Gastroesophageal sphincter (tissue), 4 donors: ENCODE measurements around the gene LRTM1. TPM values are rescaled to one million over a fixed set of nuclear protein-coding genes. Genes with fewer than 3 reads are reported as not detected.

Source experiments
- ATAC-seq: fragments of 150-250 bp; one replicate; pipeline ENCODE4 v1.9.1; 2016; ENCODE audit warnings: mild to moderate bottlenecking, moderate library complexity
- H3K27ac ChIP-seq, 4 donors: fragments of 200-600 bp; sonication (generic) in 3 of 4; 1 replicate in 3 of 4; 2 replicates in 1 of 4; pipeline ENCODE4 v1.5.1; 2016 to 2019
- H3K27me3 ChIP-seq: fragments of 200-600 bp; sonication (generic); one replicate; pipeline ENCODE4 v1.5.1; 2019
- H3K36me3 ChIP-seq, 2 donors: fragments of 200-600 bp; sonication (generic); one replicate each; pipeline ENCODE4 v1.5.1; 2019; ENCODE audit warnings: control low read depth in 1 of 2
- H3K4me1 ChIP-seq, 3 donors: fragments of 200-600 bp; sonication (generic); 1 replicate in 2 of 3; 2 replicates in 1 of 3; pipeline ENCODE4 v1.5.1; 2016 to 2019; ENCODE audit warnings: control low read depth in 2 of 3
- H3K4me3 ChIP-seq, 2 donors: fragments of 200-600 bp; sonication (generic); one replicate each; pipeline ENCODE4 v1.5.1; 2019; ENCODE audit warnings: mild to moderate bottlenecking in 1 of 2, moderate library complexity in 1 of 2
- H3K9me3 ChIP-seq, 3 donors: fragments of 200-600 bp; sonication (generic); one replicate each; pipeline ENCODE4 v1.5.1; 2017 to 2019; ENCODE audit warnings: control low read depth in 2 of 3
- CTCF ChIP-seq, 4 experiments: fragments of 200-600 bp in 2 of 4; fragments of 450-650 bp in 2 of 4; sonication (generic) in 1 of 4; IDR thresholded peaks; one replicate each; pipeline ENCODE4 v1.5.1; 2017 to 2019; ENCODE audit warnings: antibody characterized with exemption in 4 of 4, mild to moderate bottlenecking in 2 of 4, moderate library complexity in 2 of 4
- EP300 ChIP-seq: sonication (generic); formaldehyde crosslinking; IDR thresholded peaks from one replicate; pipeline ENCODE4 v1.6.1; 2017; ENCODE audit warnings: antibody characterized with exemption, mild to moderate bottlenecking
- POLR2A ChIP-seq, 2 donors: fragments of 450-650 bp; IDR thresholded peaks; one replicate each; pipeline ENCODE4 v1.6.1; 2017; ENCODE audit warnings: antibody characterized with exemption in 2 of 2, mild to moderate bottlenecking in 2 of 2, moderate library complexity in 1 of 2
- POLR2AphosphoS5 ChIP-seq: sonication (generic); formaldehyde crosslinking; IDR thresholded peaks from one replicate; pipeline ENCODE4 v1.6.1; 2017; ENCODE audit warnings: antibody characterized with exemption
- WGBS, 2 donors: methylation state at CpG; one replicate each; pipeline ENCODE4 v1.1.5; 2018; ENCODE audit warnings: low coverage in 1 of 2; 5-methylcytosine and 5-hydroxymethylcytosine counted together
- total RNA-seq, 4 donors: library from RNA; depleted of rRNA; stranded (reverse); fragments of >200 nt; gene quantifications; one replicate each; pipeline ENCODE4 v1.1.0, GENCODE V29; 2016

Gene LRTM1
- total RNA-seq, 4 donors from 2014 or later: not detected

- H3K4me3 ChIP-seq: no peak overlapping the region
- TF ChIP-seq POLR2A (IDR thresholded peaks at IDR 0.05) (no peak), POLR2AphosphoS5 (peak; percentile 19), CTCF (IDR thresholded peaks at IDR 0.05) (no peak), EP300 (no peak)
- peak; percentile 57 for ATAC-seq
- H3K27ac ChIP-seq: peak overlapping the region; percentile 82 to 93 (median 84)
- H3K9me3 ChIP-seq: no peaks in the 10 kb centered on the region
- 16 to 62% methylated on average over 4 of the region's 4 CpGs for WGBS, 2 donors
- H3K4me1 ChIP-seq: peaks cover 0 to 33% (median 11%) of the 10 kb centered on the region in 3 donors
- no peaks in the 10 kb centered on the region for H3K36me3 ChIP-seq
- no peaks in the 10 kb centered on the region for H3K27me3 ChIP-seq
Measured at GRCh38 chr3:54901906-54902685, 25.8 kb downstream of the LRTM1 start.

- TF ChIP-seq POLR2A (IDR thresholded peaks at IDR 0.05) (no peak), CTCF (IDR thresholded peaks at IDR 0.05) (no peak), EP300 (no peak), POLR2AphosphoS5 (peak; percentile 38)
- Histone ChIP-seq H3K9me3 (no peaks in the 10 kb centered on the region), H3K4me1 (peaks cover 0 to 27% (median 11%) of the 10 kb centered on the region in 3 donors), H3K36me3 (no peaks in the 10 kb centered on the region), H3K27ac (peak overlapping the region; percentile 82 to 93 (median 84)), H3K4me3 (no peak overlapping the region), H3K27me3 (no peaks in the 10 kb centered on the region)
- peak; percentile 89 for ATAC-seq
- WGBS, 2 donors: 21 to 65% methylated on average over 3 to 6 of the region's 8 CpGs
Measured at GRCh38 chr3:54900838-54901591, 26.8 kb downstream of the LRTM1 start.

GRCh38 chr3:54899273-54899672 lies 28.6 kb downstream of the LRTM1 start:
- H3K4me1 ChIP-seq: peaks cover 0 to 27% (median 11%) of the 10 kb centered on the region in 3 donors
- H3K36me3 ChIP-seq: no peaks in the 10 kb centered on the region
- H3K27ac ChIP-seq: no peak overlapping the region
- 88 to 94% methylated on average over 2 to 6 of the region's 6 CpGs for WGBS, 2 donors
- H3K27me3 ChIP-seq: no peaks in the 10 kb centered on the region
- no peaks in the 10 kb centered on the region for H3K9me3 ChIP-seq
- no peak for ATAC-seq
- H3K4me3 ChIP-seq: no peak overlapping the region
- TF ChIP-seq POLR2A (IDR thresholded peaks at IDR 0.05): no peak
- TF ChIP-seq EP300: no peak
- no peak for TF ChIP-seq CTCF (IDR thresholded peaks at IDR 0.05)
- no peak for TF ChIP-seq POLR2AphosphoS5

- WGBS, 2 donors: 44 to 77% methylated on average over 2 to 3 of the region's 3 CpGs
- TF ChIP-seq CTCF (IDR thresholded peaks at IDR 0.05) (no peak), EP300 (no peak), POLR2A (IDR thresholded peaks at IDR 0.05) (no peak), POLR2AphosphoS5 (no peak)
- no peak for ATAC-seq
Measured at GRCh38 chr3:54897028-54897711, 30.7 kb downstream of the LRTM1 start.

More at GRCh38 chr3:54897028-54897711, 30.7 kb downstream of the LRTM1 start:
- Histone ChIP-seq H3K27ac (no peak overlapping the region), H3K27me3 (no peaks in the 10 kb centered on the region), H3K36me3 (no peaks in the 10 kb centered on the region), H3K4me1 (peaks cover 3 to 30% (median 11%) of the 10 kb centered on the region in 3 donors), H3K9me3 (no peaks in the 10 kb centered on the region), H3K4me3 (no peak overlapping the region)
